Measurements from ENCODE around the gene ZEB2.

The ZEB2 gene

DNA sequence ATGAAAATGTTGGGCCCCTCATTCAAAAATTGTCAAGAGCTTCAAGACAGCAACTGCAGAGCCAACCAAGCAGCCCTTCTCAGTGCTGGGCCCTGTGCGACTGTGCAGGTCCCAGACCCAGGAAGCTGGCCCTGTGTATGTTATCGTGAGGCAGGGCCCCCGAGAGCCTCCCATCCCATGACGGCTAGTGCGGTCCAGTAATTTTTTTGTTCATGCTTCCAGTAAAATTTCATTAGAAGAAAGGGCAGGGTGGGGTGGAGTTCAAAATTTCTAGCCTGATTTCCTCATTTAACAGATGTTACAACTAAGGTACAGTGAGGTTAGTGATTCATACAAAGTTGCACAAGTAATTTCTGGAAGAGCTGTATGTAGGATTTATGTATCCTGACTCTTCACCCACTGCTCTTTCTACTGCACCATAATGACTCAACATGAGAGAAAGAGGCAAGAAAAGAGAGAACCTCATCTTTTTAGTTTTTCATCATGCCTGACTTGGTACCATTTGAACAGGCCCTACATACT, 105.5 kb downstream of the ZEB2 start:
- DNase-seq, result no peak

DNA sequence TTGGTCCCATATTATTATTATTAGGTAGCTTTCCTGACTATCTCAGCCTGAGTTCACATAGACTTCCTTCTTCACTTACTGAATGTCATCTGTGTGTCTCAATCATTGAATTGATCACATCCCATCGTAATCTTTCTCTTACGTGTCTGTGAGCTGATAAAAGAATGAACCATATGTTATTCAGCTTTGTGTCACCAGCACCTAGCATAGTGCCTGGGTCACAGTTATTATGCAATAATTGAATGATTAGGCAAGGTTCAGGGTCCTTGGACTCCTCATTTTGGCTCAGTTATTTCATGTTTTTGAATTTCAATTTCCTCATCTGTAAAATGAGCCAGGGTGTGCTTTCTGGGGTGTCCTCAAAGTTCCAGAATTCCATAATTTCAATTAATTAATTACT, 107.2 kb downstream of the ZEB2 start:
- DNase-seq, result no peak

DNA sequence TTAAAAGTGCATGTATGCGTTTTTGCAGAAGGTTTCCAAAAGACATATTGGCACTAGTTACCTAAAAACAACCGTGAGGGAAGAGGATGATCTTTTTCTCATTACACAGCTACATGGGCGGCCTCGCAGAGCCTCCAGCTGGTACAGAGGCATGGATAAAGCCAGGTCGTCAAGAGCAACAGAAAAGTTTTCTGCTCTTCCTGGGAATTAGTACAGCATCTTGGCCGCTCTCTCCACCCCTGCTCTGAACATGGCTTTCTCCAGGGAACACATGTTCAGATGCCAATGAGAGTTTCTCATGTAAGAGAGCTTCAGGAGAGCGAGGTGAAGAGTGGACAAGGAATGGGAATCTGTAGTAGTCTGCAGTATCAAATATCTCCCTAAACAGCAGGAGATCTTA, 108.4 kb downstream of the ZEB2 start:
- no peak for DNase-seq

DNA sequence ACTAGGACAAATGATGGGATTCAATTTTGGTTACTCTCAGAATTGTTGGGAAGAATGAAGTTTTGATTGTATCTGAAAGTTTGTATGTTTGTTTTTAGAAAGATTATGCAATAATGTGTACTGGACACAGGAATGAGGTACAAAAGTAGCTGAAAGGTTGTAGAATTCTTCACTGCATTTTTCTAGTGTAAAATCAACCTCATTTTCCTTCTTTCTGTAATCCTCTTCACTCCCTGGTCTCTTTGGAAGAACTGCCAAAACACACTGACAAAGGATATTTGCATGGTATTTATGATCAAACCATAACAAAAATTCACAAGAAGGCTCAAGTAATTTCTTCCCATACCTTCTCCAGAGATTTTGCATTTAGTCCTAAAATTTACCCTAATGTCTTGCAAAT, 110.7 kb downstream of the ZEB2 start:
- no peak for DNase-seq

DNA sequence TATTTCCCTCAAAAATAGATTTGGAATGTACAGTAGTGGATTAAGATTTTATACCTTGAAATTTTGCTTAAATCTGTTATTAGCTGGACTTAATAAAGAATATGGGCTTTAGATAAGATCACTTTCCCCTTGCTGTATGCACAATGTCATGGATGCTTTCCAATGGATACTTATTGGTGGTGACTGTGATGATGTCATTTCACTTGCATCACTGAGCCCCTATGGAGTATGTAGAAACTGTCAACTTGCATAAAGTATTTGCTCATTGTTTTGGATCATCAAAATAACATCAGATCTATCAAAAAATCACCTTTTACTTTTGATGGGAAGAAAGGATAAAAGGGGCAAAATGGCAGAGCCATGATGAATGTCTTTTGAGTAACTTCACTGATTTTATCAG, 112.7 kb downstream of the ZEB2 start:
- DNase-seq, result no peak

DNA sequence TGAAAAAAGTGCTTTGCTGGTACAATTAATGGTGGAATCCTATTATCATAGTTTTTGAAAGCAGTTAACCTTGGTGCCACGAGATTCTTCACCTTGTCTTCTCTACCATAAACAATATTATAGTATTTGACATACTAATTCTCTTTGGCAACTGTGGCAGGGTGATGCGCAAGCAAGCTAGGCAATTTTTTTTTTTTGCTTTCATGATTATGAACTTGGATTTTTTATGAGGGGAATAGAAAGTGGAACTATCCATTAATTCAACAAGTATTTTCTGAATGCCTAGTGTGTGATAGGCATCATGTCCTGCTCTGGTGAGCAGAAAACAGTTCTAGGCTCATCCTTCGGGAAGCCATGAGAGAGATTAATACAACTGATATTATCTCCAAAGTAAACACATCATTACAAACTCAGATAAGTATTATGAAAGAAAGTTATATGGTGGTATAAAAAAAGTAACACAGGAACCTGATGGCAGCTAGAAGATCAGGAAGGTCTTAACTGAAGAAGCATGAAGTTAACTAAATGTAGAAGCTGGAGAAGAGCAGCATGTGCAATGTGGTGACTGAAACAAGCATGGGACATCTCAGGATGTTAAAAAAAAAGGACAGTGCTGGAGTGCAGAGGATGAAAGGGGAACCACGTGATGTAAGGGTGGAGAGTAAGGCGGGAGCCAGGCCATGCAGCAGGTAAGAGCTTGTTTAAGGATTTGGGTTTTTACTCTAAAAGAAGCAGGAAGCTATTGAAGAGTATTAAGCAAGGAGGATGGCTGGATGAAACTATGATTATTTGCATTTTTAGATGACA, 113.7 kb downstream of the ZEB2 start:
- no peak for DNase-seq

DNA sequence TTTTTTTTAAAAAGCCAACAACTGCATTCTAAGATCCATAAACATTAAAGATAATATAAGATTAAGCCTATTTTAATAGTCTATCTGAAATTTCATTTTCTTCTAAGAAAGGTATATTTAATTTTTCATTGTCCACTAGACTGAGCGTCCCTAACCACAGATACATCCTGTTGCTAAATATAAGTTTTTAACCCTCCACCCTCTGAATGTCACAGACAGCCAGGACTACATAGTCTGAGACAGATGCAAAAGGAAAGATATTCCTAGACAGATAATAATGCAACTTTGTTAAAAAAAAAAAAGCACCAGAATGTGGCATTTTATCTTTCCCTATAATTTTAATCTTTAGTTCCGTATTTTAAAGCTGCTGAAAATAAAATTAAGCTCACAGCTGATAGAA, 114.6 kb downstream of the ZEB2 start:
- DNase-seq, result no peak

DNA sequence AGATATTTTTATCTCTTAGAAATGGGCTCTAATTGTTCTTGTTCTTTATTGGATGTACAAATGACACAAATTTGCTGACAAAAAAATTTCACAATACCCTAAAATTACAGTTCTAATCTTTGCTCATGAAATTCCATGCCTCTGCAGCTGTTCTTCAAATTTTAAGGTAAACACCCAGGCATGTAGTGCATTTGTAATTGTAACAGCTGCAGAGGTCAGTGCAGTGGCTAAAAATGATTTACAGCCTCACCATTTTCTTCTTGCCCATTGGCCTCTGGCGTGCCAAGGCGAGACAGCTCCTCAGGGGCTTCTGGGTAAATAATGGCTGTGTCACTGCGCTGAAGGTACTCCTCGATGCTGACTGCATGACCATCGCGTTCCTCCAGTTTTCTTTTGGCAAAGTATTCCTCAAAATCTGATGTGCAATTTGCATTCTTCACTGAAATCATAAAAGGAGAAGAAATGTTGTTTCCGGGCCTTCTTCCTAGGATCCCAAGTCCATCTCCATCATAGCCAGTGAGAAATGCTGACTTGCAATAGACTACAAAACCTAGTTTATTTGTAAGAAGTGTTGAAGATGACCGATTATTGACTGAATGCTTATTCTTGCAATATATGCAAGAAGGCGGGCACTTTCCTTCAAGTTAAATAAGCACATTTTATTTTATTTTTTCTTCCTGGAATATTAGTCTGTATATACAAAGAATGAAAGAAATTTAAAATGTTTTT, 115.2 kb downstream of the ZEB2 start:
- DNase-seq, result no peak

DNA sequence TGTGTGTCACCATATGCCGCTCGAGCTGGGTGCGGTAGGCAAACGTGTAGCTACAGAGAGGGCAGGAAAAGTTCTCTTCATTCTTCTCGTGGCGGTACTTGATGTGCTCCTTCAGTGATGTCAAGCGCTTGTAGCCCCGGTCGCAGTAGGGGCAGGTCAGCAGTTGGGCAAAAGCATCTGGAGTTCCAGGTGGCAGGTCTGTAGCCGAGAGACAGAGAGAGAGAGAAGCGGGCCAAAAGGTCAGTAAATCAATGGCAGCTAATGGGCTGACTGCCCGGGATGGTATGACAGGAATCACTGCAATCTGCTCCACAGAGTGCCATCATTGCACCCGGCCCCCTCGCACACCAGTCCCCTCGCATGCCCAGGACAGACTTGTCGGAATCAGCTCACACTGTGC, 116.0 kb downstream of the ZEB2 start:
- no peak for DNase-seq

DNA sequence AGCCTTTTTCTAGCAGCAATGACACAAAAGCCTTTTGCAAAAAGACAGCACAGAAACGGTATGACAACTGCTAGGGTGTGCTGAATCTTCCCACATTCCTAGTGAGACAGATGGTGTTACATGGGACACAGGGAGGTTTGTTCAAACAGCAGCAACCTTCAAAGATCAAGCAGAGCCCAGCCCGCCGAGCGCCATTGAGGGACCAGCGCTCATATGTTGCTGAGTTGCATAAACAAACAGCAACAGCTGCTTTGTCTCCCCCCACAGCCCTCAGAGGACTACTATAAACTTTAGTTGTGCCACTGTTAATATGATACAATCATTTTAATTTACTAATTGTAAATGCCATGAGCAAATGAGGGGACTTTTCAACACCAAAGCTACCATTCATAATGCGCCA, 117.7 kb downstream of the ZEB2 start:
- no peak for DNase-seq

DNA sequence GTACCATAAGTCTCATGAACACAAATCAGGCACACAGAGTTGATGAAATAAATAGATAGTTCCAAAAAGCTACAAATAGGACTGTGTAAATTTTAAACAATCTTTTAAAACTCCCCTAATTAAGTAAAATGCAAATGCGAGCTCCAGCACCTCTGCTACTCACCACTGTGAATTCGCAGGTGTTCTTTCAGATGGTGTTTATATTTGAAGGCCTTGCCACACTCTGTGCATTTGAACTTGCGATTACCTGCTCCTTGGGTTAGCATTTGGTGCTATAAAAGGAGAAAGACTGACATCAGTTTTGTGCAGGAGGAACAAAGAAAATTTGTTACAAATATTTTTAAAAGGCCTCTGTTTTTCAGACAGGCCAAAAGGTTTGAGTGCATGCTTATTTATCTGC, 118.9 kb downstream of the ZEB2 start:
- no peak for DNase-seq

DNA sequence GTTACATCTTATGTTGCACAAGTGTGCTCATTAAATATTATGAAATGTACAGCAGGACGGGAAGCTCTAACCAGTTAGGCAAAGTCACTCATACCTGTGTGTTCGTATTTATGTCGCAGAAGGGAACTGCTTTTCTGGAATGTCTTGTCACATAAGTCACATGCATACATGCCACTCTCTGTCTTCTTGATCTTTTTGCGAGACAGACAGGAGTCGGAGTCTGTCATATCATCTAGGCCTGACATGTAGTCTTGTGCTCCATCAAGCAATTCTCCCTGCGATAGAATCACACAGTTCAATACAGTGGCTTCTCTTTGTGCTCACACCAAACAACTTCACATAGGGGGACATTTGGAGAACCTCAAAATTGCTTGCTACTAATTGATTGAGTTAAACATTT, 123.6 kb downstream of the ZEB2 start:
- DNase-seq, result no peak

DNA sequence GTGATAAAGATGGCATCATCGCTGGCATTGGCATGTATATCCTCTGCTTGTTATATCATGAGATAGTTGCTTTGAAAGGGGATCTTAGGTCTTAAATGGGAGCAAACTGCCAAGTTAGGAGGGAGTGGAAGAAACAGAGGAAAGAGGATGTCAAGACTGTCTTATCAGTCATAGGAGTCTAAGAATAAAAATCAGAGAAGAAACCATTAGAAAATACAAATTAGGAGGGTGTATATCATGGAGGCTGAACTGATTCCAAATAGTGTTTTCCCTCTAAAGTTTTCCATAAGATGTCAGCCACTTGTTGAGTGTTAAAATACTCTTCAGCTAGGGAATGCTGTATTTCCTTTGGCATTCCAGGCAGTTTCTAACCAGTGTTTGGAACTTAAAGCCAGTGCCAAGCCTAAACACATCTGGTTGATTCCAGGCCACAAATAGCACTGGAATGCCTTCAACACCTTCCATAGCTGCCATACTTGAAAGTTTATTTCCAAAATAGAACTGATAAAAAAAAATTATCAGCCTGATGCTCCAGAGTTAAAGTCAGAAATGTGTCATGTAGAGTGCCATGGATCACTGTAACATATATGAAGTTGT, 129.4 kb downstream of the ZEB2 start:
- no peak for DNase-seq

DNA sequence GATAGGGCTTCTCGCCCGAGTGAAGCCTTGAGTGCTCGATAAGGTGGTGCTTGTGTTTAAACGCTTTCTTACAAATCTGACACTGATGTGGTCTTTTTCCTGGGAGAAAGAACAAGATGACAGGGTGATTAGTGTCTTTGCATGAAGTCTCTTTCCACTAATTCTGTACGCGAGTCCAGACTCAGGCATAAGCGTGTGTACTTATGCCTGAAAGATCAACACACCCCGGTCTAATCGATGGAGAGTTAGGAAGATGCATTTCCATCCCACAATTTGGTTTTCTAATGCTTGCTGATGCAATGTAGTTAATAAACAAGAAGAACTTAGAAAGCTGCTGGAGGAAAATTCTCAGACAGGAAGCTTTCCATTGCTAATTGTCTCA, 130.0 kb downstream of the ZEB2 start:
- DNase-seq, result no peak

DNA sequence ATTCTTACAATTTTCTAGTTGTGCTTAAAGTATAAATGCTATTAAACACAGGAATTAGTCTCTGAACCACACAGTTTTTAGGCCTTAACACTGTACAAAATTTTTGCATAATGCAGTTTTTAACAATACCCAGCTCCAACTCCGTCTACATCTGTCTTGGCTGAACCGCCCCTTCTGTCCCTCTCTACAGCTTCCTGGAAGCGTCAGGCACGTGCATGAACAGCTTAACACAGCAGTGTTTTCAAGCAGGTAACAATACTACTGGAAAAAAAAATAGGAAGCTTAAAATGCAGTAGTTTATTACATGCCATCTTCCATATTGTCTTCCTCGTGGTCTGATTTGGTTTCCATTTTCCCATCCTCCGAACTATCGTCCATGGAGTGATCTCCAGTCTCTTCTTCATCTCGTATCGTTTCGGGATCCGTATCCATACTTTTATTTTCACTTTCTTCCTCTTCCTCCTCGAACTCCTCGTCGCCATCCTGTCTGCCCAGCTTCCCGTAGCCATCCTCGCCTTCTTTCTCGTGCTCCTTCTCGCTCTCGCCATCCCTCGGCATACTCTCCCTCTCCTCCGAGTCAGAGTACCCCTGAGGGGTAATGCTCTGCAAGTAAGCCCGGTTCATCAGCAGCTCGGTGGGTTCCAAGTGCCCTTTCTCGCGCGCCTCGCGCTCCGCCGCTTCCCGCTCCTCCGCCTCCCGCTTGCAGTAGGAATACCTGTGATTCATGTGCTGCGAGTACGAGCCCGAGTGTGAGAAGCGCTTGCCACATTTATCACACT, 130.6 kb downstream of the ZEB2 start:
- DNase-seq, result peak; percentile 54

DNA sequence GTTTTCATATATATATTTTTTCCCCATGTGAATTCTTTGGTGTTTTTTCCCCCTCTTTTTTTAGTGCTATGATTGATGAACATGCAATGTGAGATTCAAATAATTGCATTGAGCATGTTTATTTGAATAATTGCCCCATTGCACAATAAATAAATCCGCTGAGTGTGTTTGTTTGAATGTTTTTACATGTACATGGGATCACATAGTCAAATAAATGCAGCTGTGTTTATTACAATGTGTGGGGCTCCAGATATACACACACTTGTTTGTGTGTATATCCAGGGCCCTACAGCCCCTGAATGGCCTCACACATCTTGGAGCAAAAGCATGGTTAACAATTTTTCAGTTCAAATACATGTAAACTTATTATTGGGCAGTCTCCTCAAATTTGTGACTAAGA, 134.5 kb downstream of the ZEB2 start:
- DNase-seq, result no peak

DNA sequence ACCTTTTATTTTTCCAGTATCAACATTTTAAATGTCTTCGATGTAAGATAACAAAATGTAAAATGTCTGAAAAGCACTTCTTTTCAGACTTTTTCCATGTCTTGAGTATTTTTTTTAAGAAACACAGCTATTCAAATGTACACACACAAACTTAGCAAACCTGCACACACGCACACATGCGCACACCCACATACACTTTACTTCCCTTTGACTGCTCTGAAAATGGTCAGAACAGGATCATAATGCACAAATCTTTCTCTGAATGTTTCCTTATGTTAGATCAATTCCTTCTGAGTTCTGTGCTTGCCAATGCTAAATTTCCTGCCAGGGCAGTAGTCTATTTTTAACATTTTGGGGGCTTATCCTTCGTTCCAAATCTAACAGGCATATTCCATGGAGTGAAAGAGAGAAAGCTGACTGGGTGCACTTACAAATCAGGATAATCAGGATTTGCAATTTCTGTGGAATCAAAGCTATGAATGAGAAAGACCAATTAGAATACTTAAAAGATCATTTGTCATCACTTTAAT, 136.3 kb downstream of the ZEB2 start:
- DNase-seq, result no peak

DNA sequence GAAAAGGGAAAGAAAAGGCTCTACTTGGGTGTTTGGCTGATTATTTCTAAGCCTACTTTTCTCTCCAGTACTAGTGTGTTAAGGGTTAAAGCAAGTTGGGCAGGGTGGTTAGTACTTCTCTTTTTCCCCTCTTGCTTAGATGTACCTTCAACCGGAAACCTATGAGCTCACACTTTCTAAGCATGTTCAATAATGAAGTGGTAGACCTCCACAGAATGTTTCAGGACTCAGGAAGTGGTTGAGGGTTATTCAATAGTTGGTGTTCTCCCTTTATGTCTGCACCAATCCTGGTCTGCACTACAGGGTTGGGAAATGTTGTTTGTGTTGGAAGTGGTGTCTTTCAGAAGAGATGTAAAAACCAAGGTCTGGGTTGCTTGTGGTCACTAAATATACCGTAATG, 137.1 kb downstream of the ZEB2 start:
- no peak for DNase-seq

DNA sequence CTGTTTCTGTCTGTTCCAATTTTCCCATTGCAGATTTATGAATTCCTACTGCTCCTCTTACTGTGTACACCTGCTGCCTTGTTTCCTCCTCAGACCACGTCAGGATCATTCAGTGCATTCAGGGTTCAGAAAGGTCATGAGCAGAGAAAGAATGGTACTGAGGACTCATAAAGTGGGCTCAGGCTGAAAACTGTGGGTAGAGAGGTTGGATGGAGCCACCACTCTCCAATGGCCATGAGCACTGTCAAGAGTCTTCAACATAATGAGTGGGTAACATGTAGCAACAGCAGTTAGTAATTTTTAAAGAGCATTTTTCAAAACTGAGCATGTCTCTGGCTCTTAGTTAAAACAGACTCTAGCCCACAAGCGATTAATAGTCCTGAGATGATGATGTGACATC, 138.2 kb downstream of the ZEB2 start:
- no peak for DNase-seq

DNA sequence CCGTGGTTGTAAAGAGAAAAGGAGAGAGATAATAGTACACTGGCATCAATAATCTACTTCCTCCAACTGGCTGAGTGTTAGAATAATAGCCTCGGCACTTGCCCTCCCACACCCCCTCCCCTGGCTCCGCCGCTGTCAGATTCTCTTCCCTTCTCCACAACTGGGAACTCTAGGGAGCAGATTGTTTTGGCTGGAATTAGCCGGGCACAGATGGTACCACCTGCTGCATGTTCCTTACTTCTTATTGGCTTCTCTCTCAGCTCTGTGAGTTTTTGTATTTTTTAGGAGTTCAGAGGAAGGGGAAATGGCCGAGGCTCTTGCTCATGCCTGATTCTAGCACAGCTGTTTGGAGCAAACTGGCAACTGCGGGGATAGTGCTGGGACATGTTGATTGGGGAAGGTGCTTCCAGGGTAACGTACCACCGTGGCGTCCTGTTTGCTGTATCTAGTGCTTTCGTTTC, 140.0 kb downstream of the ZEB2 start:
- DNase-seq, result no peak

DNA sequence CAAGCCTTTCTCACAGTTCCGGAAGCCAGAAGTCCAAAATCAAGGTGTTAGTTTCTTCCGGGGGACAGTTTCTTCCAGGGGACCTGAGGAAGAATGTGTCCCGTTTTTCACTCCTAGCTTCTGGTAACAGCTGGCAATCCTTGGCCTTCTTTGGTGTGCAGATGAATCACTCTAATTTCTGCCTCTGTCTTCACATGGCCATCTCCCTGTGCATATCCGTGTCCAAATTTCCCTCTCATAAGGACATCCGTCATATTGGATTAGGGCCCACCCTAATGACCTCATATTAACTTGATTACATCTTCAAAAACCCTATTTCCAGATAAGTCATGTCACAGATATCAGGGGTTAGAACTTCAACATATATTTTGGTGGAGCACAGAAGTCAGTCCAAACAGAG, 141.4 kb downstream of the ZEB2 start:
- DNase-seq, result no peak

DNA sequence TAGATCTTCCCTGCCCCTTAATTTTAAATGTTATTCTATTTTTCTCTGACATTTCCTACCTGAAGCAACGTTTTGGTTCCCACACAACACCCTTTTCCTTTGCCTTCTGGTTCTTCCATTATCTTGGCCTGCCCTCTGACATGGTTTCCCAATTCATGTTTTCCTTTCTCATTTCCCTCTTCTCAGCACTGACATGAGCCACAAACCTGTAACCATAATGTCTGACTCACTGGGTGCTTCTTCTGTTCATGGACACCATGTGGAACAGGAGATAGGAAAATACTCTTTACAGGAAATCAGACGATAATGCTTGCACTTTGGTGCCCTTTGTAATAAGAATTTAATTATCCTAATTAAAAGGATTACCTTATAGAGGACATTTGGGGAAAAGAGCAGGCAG, 142.0 kb downstream of the ZEB2 start:
- DNase-seq, result no peak

DNA sequence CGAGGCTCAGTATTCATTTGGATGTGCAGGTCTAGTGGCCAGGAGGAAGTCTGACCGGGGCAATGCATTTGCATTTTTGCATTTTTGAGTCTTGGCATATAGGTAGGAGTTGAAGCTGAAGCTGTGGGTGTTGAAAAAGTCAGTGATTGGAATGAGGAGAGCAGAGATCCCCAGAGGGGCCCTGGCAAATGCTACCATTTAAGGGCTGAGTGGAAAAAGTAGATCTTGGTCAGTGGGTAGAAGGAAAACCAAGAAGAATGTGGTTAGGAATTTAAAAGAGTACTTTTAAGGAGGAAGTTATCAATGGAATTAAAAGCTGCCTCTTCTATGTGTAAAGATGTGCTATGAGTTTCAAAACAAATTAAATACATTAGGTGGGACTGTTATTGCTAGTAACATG, 143.0 kb downstream of the ZEB2 start:
- no peak for DNase-seq
